ENCODE data around the gene MED16.

- TF ChIP-seq, protein P1, sequence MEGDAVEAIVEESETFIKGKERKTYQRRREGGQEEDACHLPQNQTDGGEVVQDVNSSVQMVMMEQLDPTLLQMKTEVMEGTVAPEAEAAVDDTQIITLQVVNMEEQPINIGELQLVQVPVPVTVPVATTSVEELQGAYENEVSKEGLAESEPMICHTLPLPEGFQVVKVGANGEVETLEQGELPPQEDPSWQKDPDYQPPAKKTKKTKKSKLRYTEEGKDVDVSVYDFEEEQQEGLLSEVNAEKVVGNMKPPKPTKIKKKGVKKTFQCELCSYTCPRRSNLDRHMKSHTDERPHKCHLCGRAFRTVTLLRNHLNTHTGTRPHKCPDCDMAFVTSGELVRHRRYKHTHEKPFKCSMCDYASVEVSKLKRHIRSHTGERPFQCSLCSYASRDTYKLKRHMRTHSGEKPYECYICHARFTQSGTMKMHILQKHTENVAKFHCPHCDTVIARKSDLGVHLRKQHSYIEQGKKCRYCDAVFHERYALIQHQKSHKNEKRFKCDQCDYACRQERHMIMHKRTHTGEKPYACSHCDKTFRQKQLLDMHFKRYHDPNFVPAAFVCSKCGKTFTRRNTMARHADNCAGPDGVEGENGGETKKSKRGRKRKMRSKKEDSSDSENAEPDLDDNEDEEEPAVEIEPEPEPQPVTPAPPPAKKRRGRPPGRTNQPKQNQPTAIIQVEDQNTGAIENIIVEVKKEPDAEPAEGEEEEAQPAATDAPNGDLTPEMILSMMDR (IDR thresholded peaks at IDR 0.05), result no peak
- TF ChIP-seq POLR2A (IDR thresholded peaks at IDR 0.05) (no peak), EP300 (IDR thresholded peaks at IDR 0.05) (no peak), POLR2AphosphoS5 (IDR thresholded peaks at IDR 0.05) (no peak)
These were observed 14.3 kb upstream of the MED16 start for GRCh38 chr19:907183-907853.

Measured in suprapubic skin (tissue), 4 donors.